GM19043 (cell line): ENCODE results near the gene NDFIP1.

Experiments used
- ATAC-seq: cut with Tn5 transposase; IDR thresholded peaks from one replicate; pipeline ENCODE4 v1.9.1; 2021; ENCODE audit warnings: low read depth; ENCODE audit not compliant: unreplicated experiment

Gene NDFIP1

GRCh38 chr5:142117579-142118151 is 9.1 kb downstream of the NDFIP1 start:
- no peak for ATAC-seq

GRCh38 chr5:142118155-142118686 is 9.6 kb downstream of the NDFIP1 start:
- ATAC-seq: no peak

- no peak for ATAC-seq
These were observed 10.6 kb downstream of the NDFIP1 start for GRCh38 chr5:142119051-142119625.

DNA sequence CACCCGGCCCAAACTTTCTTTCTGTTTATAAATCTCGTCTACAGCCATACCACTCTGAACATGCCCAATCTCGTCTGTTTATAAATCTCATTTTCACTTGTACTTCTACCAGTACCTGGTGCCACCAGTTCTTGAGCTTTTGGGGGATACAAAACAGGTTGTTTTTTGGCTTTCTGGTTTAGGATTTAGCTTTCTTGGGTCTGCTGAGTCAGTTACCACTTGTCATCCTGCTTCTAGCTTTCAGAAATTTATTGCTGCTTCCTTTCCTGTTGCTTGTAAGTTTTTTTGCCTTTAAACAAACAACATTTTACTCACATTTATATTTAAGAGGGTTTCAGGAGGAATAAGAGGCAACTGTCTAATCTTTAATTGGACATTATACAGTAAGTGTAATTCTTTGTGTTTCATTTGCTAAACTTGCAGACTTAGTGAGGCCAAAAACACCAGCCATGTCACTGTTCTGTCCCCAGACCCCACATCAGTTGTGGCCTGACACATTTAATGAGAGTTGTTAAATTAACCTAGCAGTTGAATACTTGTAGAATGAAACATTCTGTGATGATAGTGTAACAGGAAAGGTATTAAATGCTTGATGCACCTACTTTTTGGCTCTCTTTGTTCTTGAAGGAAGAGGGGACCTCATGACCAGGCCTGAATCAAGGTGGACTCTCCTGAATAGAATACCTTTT is 11.8 kb downstream of the NDFIP1 start:
- ATAC-seq: no peak

- no peak for ATAC-seq
These were observed 13.5 kb downstream of the NDFIP1 start for GRCh38 chr5:142122121-142122520.

DNA sequence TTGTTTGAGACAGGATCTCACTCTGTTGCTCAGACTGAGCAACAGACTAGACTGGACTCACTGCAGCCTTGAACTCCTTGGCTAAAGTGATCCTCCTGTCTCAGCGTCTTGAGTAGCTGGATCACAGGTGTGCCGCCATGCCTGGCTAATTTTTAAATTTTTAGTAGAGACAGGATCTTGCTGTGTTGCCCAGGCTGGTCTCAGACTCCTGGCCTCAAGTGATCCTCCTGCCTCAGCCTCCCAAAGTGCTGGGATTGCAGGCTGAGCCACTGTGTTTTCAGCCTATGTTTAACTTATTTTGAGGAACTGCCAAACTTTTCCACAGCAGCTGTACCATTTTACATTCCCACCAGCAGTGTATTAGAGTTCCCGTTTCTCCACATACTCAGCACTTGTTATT is 16.8 kb downstream of the NDFIP1 start:
- no peak for ATAC-seq

- no peak for ATAC-seq
These were observed 17.4 kb downstream of the NDFIP1 start for GRCh38 chr5:142125963-142126362.

DNA sequence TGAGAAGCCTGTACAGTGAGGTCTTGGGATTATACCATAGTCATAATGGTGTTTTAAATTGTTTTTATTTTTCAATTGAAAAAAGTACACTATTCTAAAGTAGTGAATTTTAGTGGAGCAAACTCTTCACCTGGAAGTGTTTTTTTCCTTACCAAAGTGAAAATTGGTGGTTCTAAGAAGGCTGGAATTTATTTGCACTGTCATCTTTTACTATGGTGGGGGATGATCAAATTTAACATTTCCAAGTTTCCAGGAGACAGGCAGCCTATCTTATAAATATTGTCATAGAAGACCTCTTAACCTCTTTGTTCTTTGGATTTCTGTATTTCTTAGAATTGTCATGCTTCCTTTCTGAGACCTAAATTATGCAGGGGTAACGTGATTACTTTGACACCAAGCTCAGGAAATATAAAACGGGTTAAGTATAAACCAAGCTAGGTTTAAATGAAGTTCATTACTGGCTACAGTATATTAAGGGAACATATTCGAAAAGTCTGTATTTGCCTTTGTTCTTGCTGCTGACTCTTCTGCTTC is 20.2 kb downstream of the NDFIP1 start:
- ATAC-seq: no peak

DNA sequence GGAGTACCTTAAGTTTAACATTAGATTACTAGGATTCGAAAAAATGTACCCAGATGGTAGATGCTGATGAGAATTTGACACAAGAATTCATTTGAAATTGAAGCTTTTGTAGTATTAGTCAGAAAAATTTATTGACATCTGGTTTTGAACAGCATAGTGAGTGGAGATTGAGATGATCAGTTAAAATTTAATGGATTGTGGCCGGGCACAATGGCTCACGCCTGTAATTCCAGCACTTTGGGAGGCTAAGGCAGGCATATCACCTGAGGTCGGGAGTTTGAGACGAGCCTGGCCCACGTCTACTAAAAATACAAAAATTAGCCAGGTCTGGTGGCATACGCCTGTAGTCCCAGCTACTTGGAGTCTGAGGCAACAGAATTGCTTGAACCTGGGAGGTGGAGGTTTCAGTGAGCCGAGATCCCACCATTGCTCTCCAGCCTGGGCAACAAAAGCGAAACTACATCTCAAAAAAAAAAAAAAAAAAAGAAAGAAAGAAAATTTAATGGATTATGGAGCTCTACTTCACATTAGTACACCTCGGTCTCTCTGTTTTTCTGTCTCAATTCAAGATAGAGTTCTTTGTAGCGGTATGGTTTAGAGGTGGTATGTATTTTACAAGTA is 21.0 kb downstream of the NDFIP1 start:
- ATAC-seq: no peak

DNA sequence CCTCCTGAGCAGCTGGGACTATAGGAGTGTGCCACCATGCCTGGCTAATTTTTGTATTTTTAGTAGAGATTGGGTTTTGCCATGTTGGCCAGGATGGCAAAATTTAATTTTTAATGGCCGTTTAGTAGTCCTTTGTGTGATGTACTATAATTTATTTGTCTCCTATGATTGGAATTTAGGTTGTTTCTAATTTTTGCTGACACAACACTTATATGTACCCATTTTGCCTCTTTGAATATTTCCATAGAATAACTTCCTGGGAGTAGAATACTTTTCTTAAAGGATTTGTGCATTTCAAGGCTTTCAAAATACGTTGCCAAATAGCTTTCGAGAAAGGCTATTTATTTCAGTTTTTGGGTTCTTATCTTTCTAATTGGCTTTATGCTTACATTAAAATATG is 22.8 kb downstream of the NDFIP1 start:
- ATAC-seq: no peak

GRCh38 chr5:142132916-142133315 is 24.3 kb downstream of the NDFIP1 start:
- ATAC-seq: no peak

- no peak for ATAC-seq
These were observed 25.0 kb downstream of the NDFIP1 start for GRCh38 chr5:142133330-142134206.

- no peak for ATAC-seq
These were observed 25.9 kb downstream of the NDFIP1 start for GRCh38 chr5:142134331-142135010.

GRCh38 chr5:142141463-142141862 is 32.9 kb downstream of the NDFIP1 start:
- ATAC-seq: no peak

GRCh38 chr5:142143878-142144277 is 35.3 kb downstream of the NDFIP1 start:
- no peak for ATAC-seq

GRCh38 chr5:142145106-142145900 is 36.7 kb downstream of the NDFIP1 start:
- peak; percentile 72 for ATAC-seq

DNA sequence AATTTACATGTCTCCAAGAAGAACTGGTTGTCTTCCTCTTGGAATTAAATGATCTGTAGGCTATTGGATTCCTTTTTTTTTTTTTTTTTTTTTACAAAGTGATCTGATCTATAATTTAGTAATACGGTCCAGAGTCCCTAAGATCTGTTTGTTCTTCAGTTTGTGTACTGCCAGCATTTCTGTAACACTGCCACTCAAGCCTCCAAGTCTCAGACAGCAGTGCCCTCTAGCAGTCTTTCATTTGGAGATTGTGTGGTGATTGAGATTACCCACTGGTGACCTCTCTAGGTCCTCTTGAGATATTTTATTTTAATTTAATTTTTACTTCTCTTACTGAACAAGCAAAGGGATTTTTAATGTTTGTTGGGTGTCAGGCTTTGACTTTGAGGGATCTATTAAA is 40.8 kb downstream of the NDFIP1 start:
- no peak for ATAC-seq

GRCh38 chr5:142150431-142150830 is 41.9 kb downstream of the NDFIP1 start:
- no peak for ATAC-seq
